Activated CD8-positive, alpha-beta memory T cell treated with anti-CD3 and anti-CD28 coated beads, Interleukin-2, amount 50 U/mL, for 1 hour (primary cell): Measurements from ENCODE around the gene PRPH.

Experiments used
- DNase-seq: peaks from one replicate; pipeline ENCODE4 v3.0.0-alpha.2; 2020; ENCODE audit errors: extremely low read depth

Gene PRPH

DNA sequence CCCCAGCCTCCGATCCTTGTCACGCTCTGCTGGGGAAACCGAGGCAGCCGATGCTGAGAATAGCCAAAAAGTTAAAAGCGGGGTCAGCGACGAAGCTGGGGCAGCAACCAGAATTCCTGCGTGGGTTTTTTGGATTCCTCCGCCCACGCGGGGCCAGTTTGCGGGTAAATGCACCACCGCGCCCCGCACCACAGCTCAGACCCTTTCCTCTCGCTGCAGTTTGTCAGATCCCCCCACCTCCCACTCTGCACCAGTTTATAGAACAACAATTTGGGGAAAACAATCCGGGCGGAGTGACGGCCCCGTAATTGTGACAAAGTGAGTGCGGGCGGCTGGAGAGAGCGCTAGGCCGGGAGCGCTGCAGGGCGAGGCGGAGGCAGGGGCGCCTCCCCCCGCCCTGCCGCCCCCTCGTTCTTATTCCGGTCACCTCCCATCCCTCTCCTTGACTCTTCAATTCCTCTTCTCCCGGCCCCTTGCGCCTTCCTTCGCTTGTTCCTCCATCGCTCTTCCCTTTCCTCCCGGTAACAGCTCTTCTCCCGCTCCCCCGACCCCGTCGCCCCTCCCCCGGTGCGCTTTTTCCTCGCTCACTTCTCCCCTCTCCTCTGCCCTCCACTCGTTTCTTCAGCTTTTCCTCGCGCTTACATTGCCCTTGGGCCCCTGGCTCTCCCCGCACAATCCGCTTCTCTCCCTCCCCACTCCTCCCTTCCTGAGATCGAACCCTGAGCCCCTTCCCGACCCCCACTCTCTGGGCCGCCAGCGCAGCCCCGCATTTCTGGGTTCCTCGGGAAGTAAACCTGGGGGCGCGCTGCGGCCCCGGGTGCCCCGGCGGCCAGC, 51.1 kb downstream of the PRPH start:
- no peak for DNase-seq

DNA sequence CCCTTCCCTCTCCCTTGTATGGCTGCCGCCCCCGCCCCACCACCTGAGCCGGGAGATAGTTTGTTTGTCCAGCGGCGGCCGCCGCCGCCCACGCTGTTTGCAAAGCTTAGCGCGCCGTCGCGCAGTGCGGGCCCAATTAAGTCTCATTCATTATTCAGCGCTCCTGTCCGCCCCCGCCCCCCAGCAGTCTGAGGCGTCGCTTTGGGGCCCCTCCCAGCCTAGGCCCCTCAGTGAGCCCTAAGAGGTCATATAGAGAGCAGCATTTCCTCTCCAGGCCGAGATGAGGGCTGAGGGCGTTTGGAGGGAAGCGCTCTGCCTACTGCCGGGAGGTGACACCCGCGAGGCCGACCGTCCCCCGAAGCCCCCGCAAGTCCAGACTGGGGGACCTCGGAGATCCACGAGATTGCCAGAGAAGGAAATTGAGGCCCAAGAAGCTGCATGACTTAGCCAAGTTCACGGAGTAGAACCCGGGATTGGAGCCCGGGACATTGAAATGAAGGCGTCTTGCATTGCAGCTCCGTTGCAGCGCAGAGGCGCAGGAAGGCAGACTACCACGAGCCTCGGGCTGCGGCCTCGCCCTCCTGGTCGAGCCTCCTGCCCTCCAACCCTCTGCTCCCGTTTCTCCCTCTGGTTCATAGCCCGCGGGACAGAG, 51.8 kb downstream of the PRPH start, which contains the start of gene DNAJC22:
DNAJC22 (plus strand) TSS at position 230 of the 652 bp plus-strand sequence. CDS start 1,985 bp downstream, outside the sequence.
- DNase-seq: no peak

DNA sequence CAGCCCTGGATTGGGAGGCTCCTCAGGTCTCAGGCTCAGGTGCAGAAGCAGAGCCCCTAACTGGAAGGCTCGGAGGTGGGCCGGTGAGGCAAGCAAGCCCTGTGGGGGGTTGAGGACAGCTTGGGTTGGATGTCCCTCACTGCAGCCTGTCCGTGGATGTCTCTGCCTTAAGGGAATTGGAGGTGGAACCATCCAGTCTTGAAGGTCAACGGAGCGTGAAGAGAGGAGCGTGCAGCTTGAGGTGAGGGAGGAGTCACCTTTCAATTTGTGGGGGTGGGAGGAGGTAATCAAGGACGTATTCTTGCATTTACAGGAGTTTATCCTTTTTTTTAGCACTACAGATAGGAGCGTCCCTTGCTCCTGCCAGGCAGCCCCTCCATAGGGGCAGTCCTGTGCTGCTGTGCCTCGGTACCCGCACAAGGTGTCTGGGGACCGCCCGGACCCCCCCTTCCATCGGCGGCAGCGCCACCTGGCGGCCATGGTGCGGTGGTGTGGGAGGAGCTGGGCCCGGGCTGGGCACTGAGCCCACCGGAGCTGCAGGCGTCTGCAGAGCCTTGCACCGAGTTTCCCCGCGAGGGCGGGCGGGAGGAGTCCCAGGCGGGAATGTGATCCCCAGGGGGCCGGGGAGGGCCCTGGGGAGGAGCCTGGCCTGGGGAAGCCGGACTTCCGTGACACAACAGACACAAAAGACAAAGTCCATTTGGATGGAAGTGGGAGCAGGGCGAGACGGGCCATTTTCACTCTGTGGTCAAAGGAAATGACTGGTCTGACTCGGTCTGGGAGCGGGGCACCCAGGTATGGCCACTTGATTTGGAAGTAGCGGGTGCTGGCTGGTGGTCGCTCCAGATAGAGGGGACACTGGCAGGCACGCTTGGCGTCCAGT, 52.6 kb downstream of the PRPH start:
- DNase-seq: peak; percentile 33
